ENCODE results near the gene DLG4.

Gene DLG4

GRCh38 chr17:7221278-7222092 is 1.8 kb upstream of the DLG4 start:
- Histone ChIP-seq H2AFZ (ENCODE audit: low read depth) (no peak overlapping the region), H3K27ac (no peak overlapping the region), H3K4me1 (ENCODE audit: low read depth, poor library complexity, severe bottlenecking) (no peaks in the 10 kb centered on the region), H3K79me2 (ENCODE audit: insufficient read depth, low read depth) (no peaks in the 10 kb centered on the region), H3K27me3 (ENCODE audit: insufficient read depth, low read depth) (no peaks in the 10 kb centered on the region), H4K20me1 (ENCODE audit: insufficient read depth) (no peaks in the 10 kb centered on the region), H3K4me2 (no peak overlapping the region), H3K9ac (no peak overlapping the region), H3K4me3 (IDR thresholded peaks at IDR 0.05; ENCODE audit: insufficient read depth, low read depth, low read length) (no peak overlapping the region), H3K36me3 (ENCODE audit: insufficient read depth) (no peaks in the 10 kb centered on the region)
- TF ChIP-seq CTCF (conservative IDR thresholded peaks at IDR 0.05; ENCODE audit: low read depth, low read length): no peak

- Histone ChIP-seq H3K4me1 (ENCODE audit: low read depth, poor library complexity, severe bottlenecking) (no peaks in the 10 kb centered on the region), H3K4me2 (peak overlapping the region; percentile 33), H2AFZ (ENCODE audit: low read depth) (no peak overlapping the region), H4K20me1 (ENCODE audit: insufficient read depth) (no peaks in the 10 kb centered on the region), H3K79me2 (ENCODE audit: insufficient read depth, low read depth) (no peaks in the 10 kb centered on the region), H3K27ac (peak overlapping the region; percentile 20; the same call in 1 of the 2 replicates), H3K27me3 (ENCODE audit: insufficient read depth, low read depth) (no peaks in the 10 kb centered on the region), H3K9ac (peak overlapping the region; percentile 49; the same call in 1 of the 2 replicates), H3K36me3 (ENCODE audit: insufficient read depth) (no peaks in the 10 kb centered on the region), H3K4me3 (IDR thresholded peaks at IDR 0.05; ENCODE audit: insufficient read depth, low read depth, low read length) (no peak overlapping the region)
- peak; percentile 34; the same call in 1 of the 2 replicates for TF ChIP-seq CTCF (conservative IDR thresholded peaks at IDR 0.05; ENCODE audit: low read depth, low read length)
Observed at GRCh38 chr17:7220593-7221277, 1.1 kb upstream of the DLG4 start.

DNA sequence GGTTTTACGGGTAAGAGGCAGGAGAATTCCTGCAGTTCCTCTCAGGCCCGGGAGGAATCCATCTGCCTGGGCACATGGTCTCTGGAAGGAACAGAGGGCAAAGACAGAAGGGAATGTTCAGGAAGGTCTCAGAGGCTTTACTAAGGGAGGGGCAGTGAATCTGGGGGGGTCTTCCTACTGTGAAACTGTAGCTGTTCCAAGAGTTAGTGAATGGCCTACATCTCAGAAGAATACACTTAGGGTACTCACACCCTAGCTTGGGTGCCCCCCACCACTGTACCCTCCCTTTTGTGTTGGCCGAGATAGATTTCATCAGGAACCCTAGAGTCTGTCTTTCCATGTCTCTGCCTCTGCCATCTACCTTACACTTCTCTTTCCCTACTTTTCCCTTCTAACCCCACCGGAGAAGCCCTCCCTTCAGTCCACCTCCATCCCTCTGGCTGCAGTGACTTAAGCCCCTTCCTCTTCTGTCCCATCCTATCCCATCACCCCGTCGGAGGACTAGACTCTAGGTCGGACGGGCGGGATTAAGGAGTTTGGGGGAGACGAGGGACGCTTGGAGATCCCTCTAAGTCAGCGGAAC is 316 bp downstream of the DLG4 start:
- H3K9ac ChIP-seq: no peak overlapping the region
- no peaks in the 10 kb centered on the region for H3K36me3 ChIP-seq (ENCODE audit: insufficient read depth)
- H3K4me3 ChIP-seq (IDR thresholded peaks at IDR 0.05; ENCODE audit: insufficient read depth, low read depth, low read length): no peak overlapping the region
- no peak overlapping the region for H3K4me2 ChIP-seq
- H3K27ac ChIP-seq: no peak overlapping the region
- H3K79me2 ChIP-seq (ENCODE audit: insufficient read depth, low read depth): no peaks in the 10 kb centered on the region
- no peaks in the 10 kb centered on the region for H3K4me1 ChIP-seq (ENCODE audit: low read depth, poor library complexity, severe bottlenecking)
- H4K20me1 ChIP-seq (ENCODE audit: insufficient read depth): no peaks in the 10 kb centered on the region
- no peak overlapping the region; the same call in 1 of the 2 replicates for H2AFZ ChIP-seq (ENCODE audit: low read depth)
- TF ChIP-seq CTCF (conservative IDR thresholded peaks at IDR 0.05; ENCODE audit: low read depth, low read length): no peak
- no peaks in the 10 kb centered on the region for H3K27me3 ChIP-seq (ENCODE audit: insufficient read depth, low read depth)

DNA sequence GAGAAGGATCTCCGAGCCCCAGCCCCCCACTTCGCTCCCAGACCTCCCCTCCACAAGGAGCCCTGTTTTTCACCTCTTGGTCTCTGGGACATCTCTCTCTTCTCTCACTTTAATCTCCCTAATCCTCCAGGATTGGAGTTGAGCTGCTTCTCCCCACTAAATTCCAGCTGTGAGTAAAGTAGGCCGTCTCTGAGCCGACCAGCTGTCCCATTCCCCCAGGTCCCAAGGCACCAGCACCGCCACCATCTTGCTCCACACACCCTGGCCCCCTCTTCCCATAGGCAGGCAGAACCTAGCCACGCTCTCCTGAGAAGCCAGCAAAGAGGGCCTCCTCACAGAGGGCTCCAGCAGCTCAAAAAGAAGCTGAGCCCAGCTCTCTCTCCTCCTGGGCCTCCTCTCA is 878 bp downstream of the DLG4 start:
- H3K4me3 ChIP-seq (IDR thresholded peaks at IDR 0.05; ENCODE audit: insufficient read depth, low read depth, low read length): no peak overlapping the region
- H3K4me2 ChIP-seq: no peak overlapping the region
- H3K27ac ChIP-seq: no peak overlapping the region

More for the DNA sequence above, 878 bp downstream of the DLG4 start:
- TF ChIP-seq CTCF (conservative IDR thresholded peaks at IDR 0.05; ENCODE audit: low read depth, low read length): no peak
- no peak overlapping the region for H3K9ac ChIP-seq
- no peaks in the 10 kb centered on the region for H3K4me1 ChIP-seq (ENCODE audit: low read depth, poor library complexity, severe bottlenecking)
- no peaks in the 10 kb centered on the region for H3K79me2 ChIP-seq (ENCODE audit: insufficient read depth, low read depth)
- H2AFZ ChIP-seq (ENCODE audit: low read depth): no peak overlapping the region
- H3K27me3 ChIP-seq (ENCODE audit: insufficient read depth, low read depth): no peaks in the 10 kb centered on the region
- no peaks in the 10 kb centered on the region for H4K20me1 ChIP-seq (ENCODE audit: insufficient read depth)
- H3K36me3 ChIP-seq (ENCODE audit: insufficient read depth): no peaks in the 10 kb centered on the region
